RWPE2 (cell line): ENCODE data around the gene GADL1.

Experiments used
- ATAC-seq: fragments of 200-7000 bp; cut with Tn5 transposase; 3 replicates; pipeline ENCODE4 v1.9.1; 2021; ENCODE audit warnings: low read depth
- DNase-seq: peaks from one replicate; pipeline ENCODE4 v3.0.0-alpha.2; 2020; ENCODE audit warnings: low spot score
- H3K27ac ChIP-seq: fragments of 450-650 bp; 2 replicates; pipeline ENCODE4 v1.5.1; 2017; ENCODE audit warnings: mild to moderate bottlenecking; ENCODE audit not compliant: poor library complexity, severe bottlenecking
- H3K27me3 ChIP-seq: fragments of 250-450 bp; sonication (Bioruptor Pico); 2 replicates; pipeline ENCODE4 v1.5.1; 2021; ENCODE audit warnings: mild to moderate bottlenecking, moderate library complexity; ENCODE audit not compliant: insufficient read depth, poor library complexity, severe bottlenecking
- H3K36me3 ChIP-seq: fragments of 250-450 bp; sonication (Bioruptor Pico); 2 replicates; pipeline ENCODE4 v1.5.1; 2020; ENCODE audit warnings: low read depth, mild to moderate bottlenecking, moderate library complexity
- H3K4me1 ChIP-seq: fragments of 250-450 bp; sonication (Bioruptor Pico); 2 replicates; pipeline ENCODE4 v1.5.1; 2021; ENCODE audit warnings: mild to moderate bottlenecking, moderate library complexity; ENCODE audit not compliant: insufficient read depth, poor library complexity, severe bottlenecking
- H3K4me3 ChIP-seq: fragments of 250-450 bp; sonication (Bioruptor Pico); 2 replicates; pipeline ENCODE4 v1.5.1; 2021; ENCODE audit warnings: mild to moderate bottlenecking, moderate library complexity; ENCODE audit not compliant: severe bottlenecking
- H3K9me3 ChIP-seq: fragments of 250-450 bp; sonication (Bioruptor Pico); 2 replicates; pipeline ENCODE4 v1.5.1; 2021; ENCODE audit warnings: mild to moderate bottlenecking, moderate library complexity; ENCODE audit not compliant: severe bottlenecking
- TF ChIP-seq, protein P1 (sequence below): fragments of 450-650 bp; IDR thresholded peaks from one replicate; pipeline ENCODE4 v1.5.1; 2017; ENCODE audit warnings: mild to moderate bottlenecking, moderate library complexity; ENCODE audit not compliant: poor library complexity, severe bottlenecking

Gene GADL1

DNA sequence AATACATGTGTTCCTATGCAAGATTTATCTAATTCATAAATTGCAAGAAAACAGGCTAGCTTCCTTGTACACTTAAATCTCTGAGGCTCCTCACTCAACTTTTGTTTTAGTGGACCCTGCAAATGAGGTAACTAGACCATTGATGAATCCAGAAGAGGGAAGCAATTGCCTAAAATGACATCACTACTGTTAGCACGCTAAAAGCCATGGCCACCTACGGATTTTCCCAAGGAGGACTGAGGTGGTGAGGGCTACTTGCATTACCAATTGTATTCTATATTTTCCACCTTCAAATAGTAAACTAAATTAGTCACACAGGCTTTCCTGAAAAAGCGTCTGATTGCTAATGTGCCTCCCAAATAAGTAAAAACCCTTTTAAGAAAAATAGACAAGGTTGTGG is 140.7 kb downstream of the GADL1 start:
- Histone ChIP-seq H3K4me3 (no peak overlapping the region), H3K27ac (no peak overlapping the region), H3K9me3 (no peaks in the 10 kb centered on the region), H3K27me3 (no peaks in the 10 kb centered on the region), H3K36me3 (no peaks in the 10 kb centered on the region), H3K4me1 (peaks cover 14% of the 10 kb centered on the region)
- ATAC-seq: no peak
- TF ChIP-seq, protein P1, sequence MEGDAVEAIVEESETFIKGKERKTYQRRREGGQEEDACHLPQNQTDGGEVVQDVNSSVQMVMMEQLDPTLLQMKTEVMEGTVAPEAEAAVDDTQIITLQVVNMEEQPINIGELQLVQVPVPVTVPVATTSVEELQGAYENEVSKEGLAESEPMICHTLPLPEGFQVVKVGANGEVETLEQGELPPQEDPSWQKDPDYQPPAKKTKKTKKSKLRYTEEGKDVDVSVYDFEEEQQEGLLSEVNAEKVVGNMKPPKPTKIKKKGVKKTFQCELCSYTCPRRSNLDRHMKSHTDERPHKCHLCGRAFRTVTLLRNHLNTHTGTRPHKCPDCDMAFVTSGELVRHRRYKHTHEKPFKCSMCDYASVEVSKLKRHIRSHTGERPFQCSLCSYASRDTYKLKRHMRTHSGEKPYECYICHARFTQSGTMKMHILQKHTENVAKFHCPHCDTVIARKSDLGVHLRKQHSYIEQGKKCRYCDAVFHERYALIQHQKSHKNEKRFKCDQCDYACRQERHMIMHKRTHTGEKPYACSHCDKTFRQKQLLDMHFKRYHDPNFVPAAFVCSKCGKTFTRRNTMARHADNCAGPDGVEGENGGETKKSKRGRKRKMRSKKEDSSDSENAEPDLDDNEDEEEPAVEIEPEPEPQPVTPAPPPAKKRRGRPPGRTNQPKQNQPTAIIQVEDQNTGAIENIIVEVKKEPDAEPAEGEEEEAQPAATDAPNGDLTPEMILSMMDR: no peak
- no peak for DNase-seq

DNA sequence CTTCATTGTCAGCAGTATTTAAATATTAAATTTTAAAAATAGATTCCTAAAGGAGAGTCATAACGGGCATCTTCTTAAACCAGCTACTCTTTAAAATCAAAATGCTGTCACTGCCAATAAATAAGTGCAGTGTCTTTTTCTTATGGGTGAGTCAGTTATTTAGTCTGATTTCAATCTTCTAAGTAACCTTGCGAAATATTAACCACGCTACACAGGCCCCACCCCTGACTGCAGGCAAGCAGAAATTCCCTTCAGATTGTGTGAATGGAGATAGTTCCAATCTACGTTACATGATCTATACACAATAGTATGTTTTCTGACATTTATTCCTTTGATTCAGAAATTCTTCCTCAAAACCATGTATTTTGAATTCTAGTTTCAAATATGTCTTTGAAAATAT is 141.5 kb downstream of the GADL1 start:
- ATAC-seq (peak; percentile 89), DNase-seq (no peak)
- no peaks in the 10 kb centered on the region for H3K36me3 ChIP-seq
- TF ChIP-seq, protein P1: no peak
- no peaks in the 10 kb centered on the region for H3K27me3 ChIP-seq
- no peak overlapping the region for H3K27ac ChIP-seq
- no peaks in the 10 kb centered on the region for H3K9me3 ChIP-seq
- H3K4me1 ChIP-seq: peaks cover 14% of the 10 kb centered on the region
- H3K4me3 ChIP-seq: no peak overlapping the region

DNA sequence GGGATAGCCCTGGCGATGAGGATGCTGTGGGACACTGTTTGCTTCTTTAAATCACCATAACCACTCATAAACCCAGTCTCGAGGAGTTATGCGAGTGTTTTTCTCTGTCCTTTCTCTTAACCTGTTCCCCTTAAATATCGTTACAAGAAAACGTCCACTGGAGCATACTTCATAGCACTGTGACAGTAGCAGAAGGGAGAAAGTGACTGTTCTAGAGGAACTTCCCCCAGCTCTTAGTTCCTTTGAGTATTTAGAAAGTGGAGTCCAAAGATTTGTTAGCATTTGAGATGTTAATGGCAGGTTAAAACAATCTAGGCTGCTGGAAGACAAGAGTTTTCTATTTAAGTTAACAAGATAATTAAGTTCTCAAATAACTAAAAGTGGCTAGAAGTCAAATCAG is 142.0 kb downstream of the GADL1 start:
- TF ChIP-seq, protein P1: no peak
- H3K36me3 ChIP-seq: no peaks in the 10 kb centered on the region
- H3K4me3 ChIP-seq: no peak overlapping the region
- no peak for DNase-seq
- H3K4me1 ChIP-seq: peaks cover 14% of the 10 kb centered on the region
- H3K9me3 ChIP-seq: no peaks in the 10 kb centered on the region
- H3K27ac ChIP-seq: no peak overlapping the region
- ATAC-seq: no peak
- no peaks in the 10 kb centered on the region for H3K27me3 ChIP-seq

DNA sequence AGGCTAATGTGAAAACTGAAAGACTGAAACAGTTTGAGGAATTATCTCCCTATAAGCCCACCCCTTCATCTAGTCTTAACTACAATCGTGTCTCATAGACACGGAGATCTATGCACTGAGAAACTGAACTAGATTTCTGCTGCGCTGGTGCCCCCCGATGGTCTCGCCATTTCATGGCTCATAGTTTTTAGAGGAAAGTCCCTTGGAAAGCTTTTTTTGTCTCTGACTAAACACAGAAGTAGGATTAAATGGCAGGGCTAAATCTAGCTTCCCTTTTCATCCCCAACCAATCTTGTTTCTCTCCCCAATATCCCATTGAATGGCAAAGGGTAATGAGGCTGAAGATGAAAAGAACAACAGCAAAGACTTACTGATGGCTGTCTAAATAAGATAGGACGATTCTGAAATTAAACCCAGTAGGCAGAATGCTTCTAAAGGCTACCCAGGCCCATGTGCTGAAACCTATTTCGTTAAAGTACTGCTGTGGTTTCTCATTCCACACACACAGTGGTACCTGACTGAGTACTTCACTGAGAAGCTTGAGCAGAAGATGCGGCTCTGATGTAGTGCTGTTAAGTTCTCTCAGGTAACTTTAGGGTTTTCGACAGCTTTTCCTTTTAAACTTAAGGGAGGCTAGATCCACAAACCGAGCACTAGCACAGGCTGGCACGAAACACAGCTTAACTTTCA is 142.7 kb downstream of the GADL1 start:
- Histone ChIP-seq H3K4me3 (no peak overlapping the region), H3K27me3 (no peaks in the 10 kb centered on the region), H3K4me1 (peaks cover 14% of the 10 kb centered on the region), H3K27ac (no peak overlapping the region), H3K36me3 (no peaks in the 10 kb centered on the region), H3K9me3 (no peaks in the 10 kb centered on the region)
- ATAC-seq (no peak), DNase-seq (no peak)
- TF ChIP-seq, protein P1: peak; percentile 44

DNA sequence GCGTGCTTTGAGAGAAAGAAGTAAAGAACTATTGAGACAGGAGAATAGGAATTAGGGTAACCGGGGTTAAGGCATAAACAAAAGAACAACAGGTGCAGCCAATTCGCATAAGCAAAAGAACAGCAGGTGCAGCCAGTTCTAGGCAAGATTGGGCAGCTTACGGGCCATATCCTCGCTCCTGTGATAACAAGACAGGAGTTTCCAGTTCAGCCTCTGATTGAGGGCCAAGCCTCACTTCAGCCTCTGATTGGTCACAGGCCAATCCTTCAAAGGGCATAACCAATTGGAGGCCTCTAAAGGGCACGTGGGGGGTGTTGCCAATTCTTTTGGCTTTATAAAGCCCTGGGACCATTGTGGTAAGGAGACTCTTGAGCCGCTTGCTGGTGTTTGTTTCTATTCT is 143.5 kb downstream of the GADL1 start:
- Histone ChIP-seq H3K4me3 (no peak overlapping the region), H3K36me3 (no peaks in the 10 kb centered on the region), H3K4me1 (peaks cover 14% of the 10 kb centered on the region), H3K27ac (no peak overlapping the region), H3K27me3 (no peaks in the 10 kb centered on the region), H3K9me3 (no peaks in the 10 kb centered on the region)
- no peak for DNase-seq
- no peak for ATAC-seq
- TF ChIP-seq, protein P1: no peak
